IPS-20b (cell line): ENCODE results near the gene KPTN.

Experiments used
- H3K27ac ChIP-seq: one replicate; pipeline ENCODE4 v1.5.1; 2013; ENCODE audit warnings: low read length
- H3K27me3 ChIP-seq: 2 replicates; pipeline ENCODE4 v1.6.1; 2013; ENCODE audit warnings: mild to moderate bottlenecking, low read length, inconsistent platforms; ENCODE audit not compliant: insufficient read depth
- H3K36me3 ChIP-seq: 2 replicates; pipeline ENCODE4 v1.6.1; 2013; ENCODE audit warnings: low read depth, mild to moderate bottlenecking, inconsistent platforms, low read length, moderate library complexity; ENCODE audit not compliant: insufficient read depth
- H3K4me1 ChIP-seq: 2 replicates; pipeline ENCODE4 v1.6.1; 2013; ENCODE audit warnings: mild to moderate bottlenecking, control low read depth, inconsistent platforms, low read length, moderate library complexity; ENCODE audit not compliant: insufficient read depth
- H3K4me3 ChIP-seq: 2 replicates; pipeline ENCODE4 v1.5.1; 2013; ENCODE audit warnings: mild to moderate bottlenecking, low read length, inconsistent platforms
- H3K9ac ChIP-seq: 2 replicates; pipeline ENCODE4 v1.6.1; 2013; ENCODE audit warnings: low read depth, mild to moderate bottlenecking, inconsistent platforms, low read length, moderate library complexity
- H3K9me3 ChIP-seq: 2 replicates; pipeline ENCODE4 v1.6.1; 2013; ENCODE audit warnings: mild to moderate bottlenecking, low read depth, low read length, inconsistent platforms; ENCODE audit not compliant: insufficient read depth

KPTN gene

DNA sequence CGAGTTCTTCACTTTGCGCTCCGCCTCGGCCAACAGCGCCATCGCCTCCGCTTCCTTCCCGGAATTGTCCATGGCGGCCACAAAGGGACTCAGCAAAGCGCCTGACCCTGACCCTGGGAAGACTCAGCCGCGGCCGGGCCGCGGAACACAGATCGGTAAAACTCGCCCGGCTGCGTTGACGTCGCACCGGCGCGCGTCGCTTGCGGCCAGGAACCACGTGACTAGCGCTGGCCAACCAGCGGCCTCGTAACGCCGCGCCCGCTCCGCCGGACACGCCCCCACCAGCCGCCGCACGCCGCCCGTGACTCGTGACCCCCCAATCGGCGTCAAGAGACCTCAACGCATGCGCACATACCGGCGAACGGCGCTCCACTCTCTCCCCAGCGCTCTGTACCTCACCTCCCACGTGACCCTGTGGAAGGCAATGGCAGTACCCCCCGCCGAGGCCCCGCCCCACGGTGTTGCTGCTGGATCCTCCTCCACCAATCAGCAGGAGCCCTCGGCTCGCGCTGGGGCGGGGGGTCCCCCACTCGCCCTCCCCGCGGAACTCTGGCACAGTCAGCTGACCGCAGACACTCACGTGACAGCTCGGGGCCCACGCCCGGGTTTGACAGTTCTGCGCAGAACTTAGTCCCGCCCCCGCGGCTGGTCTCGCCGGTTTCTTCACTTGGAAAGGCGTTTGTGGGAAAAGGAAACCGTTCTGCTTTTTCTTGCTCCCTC lies 31.0 kb upstream of the KPTN start, which contains the start of gene NAPA:
Gene NAPA (minus strand): TSS at position 195 of the 720 bp plus-strand sequence. CDS start 123 bp downstream, at position 72.
- H3K4me3 ChIP-seq, result peak within 1 kb of the TSS; percentile 99
- peak within 1 kb of the TSS; percentile 70 for H3K27ac ChIP-seq
- H3K9me3 ChIP-seq, result no peaks in the 10 kb centered on the region
- no peaks in the 10 kb centered on the region for H3K27me3 ChIP-seq
- H3K9ac ChIP-seq, result peak within 1 kb of the TSS; percentile 95
- no peaks in the 10 kb centered on the region for H3K36me3 ChIP-seq
- H3K4me1 ChIP-seq, result peaks cover 3% of the 10 kb centered on the region

GRCh38 chr19:47514151-47514868 lies 30.3 kb upstream of the KPTN start:
- H3K36me3 ChIP-seq, result no peaks in the 10 kb centered on the region
- H3K27me3 ChIP-seq, result no peaks in the 10 kb centered on the region
- peak overlapping the region; percentile 99 for H3K4me3 ChIP-seq
- H3K9ac ChIP-seq, result peak overlapping the region; percentile 95
- H3K4me1 ChIP-seq, result peaks cover 3% of the 10 kb centered on the region; the same call in 1 of the 2 replicates
- peak overlapping the region; percentile 70 for H3K27ac ChIP-seq
- no peaks in the 10 kb centered on the region for H3K9me3 ChIP-seq

DNA sequence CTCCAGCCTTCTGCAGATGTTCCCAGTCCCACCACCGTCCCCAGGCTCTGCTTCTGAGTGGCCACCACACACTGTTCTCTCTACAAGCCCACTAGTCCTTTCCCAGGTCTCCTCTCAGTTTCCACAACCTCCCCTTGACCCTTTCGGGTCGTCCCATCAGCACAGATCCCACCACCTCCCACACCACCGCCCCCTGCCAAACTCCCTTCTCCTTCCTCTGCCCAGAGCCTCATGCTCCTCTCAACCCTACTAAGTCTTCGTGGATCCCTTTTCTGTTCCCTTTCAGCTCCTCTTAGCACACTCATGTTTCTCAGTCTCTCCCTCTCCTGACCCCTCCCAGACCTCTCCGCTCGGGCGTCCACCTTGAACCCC lies 28.9 kb upstream of the KPTN start:
- no peak overlapping the region for H3K27ac ChIP-seq
- no peaks in the 10 kb centered on the region for H3K27me3 ChIP-seq
- no peaks in the 10 kb centered on the region for H3K36me3 ChIP-seq
- H3K9ac ChIP-seq, result 0 out of 2 replicates have a peak overlapping the region, but pooled peaks have one; percentile 56
- H3K4me3 ChIP-seq, result no peak overlapping the region
- H3K4me1 ChIP-seq, result peaks cover 3% of the 10 kb centered on the region; the same call in 1 of the 2 replicates
- no peaks in the 10 kb centered on the region for H3K9me3 ChIP-seq

DNA sequence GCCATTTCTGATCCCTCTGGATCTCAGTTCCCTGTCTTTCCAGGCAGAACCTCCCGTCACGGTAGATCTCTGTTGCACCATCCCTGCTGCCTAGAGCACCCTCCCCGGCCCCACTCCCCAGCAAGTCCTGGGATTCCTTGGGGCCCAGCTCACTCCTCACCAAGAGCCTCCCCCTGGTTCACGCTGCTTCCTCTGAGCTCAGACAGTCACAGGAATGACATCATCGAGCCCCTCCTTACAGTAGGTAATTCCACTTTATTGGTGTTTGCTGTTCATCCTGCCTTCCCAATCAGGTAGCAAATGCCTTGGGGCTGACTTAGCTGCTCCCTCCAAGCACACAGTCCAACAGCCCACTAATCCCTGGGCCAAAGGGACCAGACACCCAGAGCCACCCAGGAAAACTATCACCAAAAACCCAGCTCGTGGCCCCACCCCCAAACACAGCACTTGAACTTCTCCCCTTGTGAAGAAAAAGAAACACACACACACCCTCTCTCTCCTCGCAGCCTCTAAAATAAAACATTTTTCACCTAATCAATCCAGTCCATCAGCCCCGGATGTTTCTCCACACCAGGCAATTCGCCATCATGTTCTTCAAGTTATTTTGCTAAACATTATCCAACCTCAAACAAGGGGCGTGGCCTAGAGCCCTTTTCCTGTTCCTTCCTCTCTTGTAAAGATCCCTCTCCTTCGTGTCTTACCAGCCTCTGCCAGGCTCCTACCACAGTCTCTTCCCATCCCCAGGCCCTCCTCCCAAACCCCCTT lies 28.3 kb upstream of the KPTN start:
- 0 out of 2 replicates have a peak overlapping the region, but pooled peaks have one; percentile 56 for H3K9ac ChIP-seq
- H3K9me3 ChIP-seq, result no peaks in the 10 kb centered on the region
- H3K4me3 ChIP-seq, result no peak overlapping the region
- H3K4me1 ChIP-seq, result peaks cover 3% of the 10 kb centered on the region; the same call in 1 of the 2 replicates
- H3K27ac ChIP-seq, result no peak overlapping the region
- H3K36me3 ChIP-seq, result no peaks in the 10 kb centered on the region
- no peaks in the 10 kb centered on the region for H3K27me3 ChIP-seq

DNA sequence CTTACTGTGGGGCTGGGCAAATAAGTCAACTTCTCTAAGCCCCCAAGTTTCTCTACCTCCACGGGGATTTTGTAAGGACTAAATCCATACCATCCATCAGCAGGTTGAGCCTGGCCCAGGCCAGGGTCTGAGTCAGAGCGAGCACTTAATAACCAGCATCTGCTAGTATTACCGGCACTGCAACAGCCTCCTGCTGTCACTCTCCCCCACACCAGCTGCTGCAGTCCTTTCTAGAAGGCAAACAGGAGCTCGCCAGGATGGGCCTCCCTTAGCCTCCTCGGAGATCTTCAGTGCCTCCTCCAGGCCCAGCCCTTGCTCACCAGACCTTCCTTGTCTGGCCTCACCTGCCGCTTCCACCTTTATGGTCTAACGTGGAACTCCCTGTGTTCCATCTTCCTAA lies 27.7 kb upstream of the KPTN start:
- no peaks in the 10 kb centered on the region for H3K9me3 ChIP-seq
- H3K36me3 ChIP-seq, result no peaks in the 10 kb centered on the region
- no peak overlapping the region for H3K27ac ChIP-seq
- H3K4me1 ChIP-seq, result peaks cover 3% of the 10 kb centered on the region; the same call in 1 of the 2 replicates
- no peaks in the 10 kb centered on the region for H3K27me3 ChIP-seq
- H3K9ac ChIP-seq, result no peak overlapping the region
- no peak overlapping the region for H3K4me3 ChIP-seq

- Histone ChIP-seq H3K36me3 (no peaks in the 10 kb centered on the region), H3K4me1 (peaks cover 3% of the 10 kb centered on the region; the same call in 1 of the 2 replicates), H3K27me3 (no peaks in the 10 kb centered on the region), H3K4me3 (no peak overlapping the region), H3K27ac (no peak overlapping the region), H3K9me3 (no peaks in the 10 kb centered on the region), H3K9ac (no peak overlapping the region)
Observed at GRCh38 chr19:47511128-47511517, 27.1 kb upstream of the KPTN start.

- Histone ChIP-seq H3K4me1 (peaks cover 3% of the 10 kb centered on the region; the same call in 1 of the 2 replicates), H3K4me3 (no peak overlapping the region), H3K36me3 (no peaks in the 10 kb centered on the region), H3K9me3 (no peaks in the 10 kb centered on the region), H3K27me3 (no peaks in the 10 kb centered on the region), H3K27ac (no peak overlapping the region), H3K9ac (no peak overlapping the region)
Observed at GRCh38 chr19:47510516-47511127, 26.6 kb upstream of the KPTN start.

GRCh38 chr19:47509973-47510372 lies 26.0 kb upstream of the KPTN start:
- no peaks in the 10 kb centered on the region for H3K36me3 ChIP-seq
- peaks cover 3% of the 10 kb centered on the region; the same call in 1 of the 2 replicates for H3K4me1 ChIP-seq
- H3K9me3 ChIP-seq, result no peaks in the 10 kb centered on the region
- no peak overlapping the region; the same call in 1 of the 2 replicates for H3K9ac ChIP-seq
- no peak overlapping the region for H3K4me3 ChIP-seq
- H3K27ac ChIP-seq, result no peak overlapping the region
- no peaks in the 10 kb centered on the region for H3K27me3 ChIP-seq

DNA sequence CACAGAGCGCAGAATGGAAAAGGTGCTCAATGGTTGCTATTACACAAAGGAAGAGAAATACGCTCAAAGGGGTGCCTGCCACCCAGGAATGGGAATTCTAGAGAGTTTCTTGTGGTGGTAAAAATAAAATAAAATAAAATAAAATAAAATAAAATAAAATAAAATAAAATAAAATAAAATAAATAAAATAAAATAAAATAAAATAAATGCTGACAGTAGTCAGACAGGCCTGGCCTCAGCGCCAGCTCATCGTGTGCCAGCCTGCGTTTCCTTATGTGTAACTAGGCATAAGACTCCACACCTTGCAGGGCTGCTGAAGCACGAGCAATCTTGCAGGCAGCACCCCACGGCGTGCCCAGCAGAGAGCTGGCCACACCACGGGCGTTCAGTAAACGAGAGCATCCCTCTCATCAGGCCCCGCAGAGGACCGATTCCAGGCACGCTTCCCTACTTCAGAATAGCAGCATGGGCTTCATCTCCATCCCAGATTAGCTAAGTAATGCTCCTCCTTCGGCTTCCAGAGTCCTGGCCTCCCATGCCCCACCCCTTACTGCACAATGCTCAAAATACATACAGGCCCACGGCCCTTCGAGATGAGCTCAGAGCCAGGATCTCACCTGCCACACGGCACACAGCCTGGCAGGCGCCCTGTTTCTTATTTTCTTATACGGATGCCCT lies 25.3 kb upstream of the KPTN start:
- Histone ChIP-seq H3K36me3 (no peaks in the 10 kb centered on the region), H3K9ac (no peak overlapping the region; the same call in 1 of the 2 replicates), H3K9me3 (no peaks in the 10 kb centered on the region), H3K4me3 (no peak overlapping the region), H3K27ac (no peak overlapping the region), H3K27me3 (no peaks in the 10 kb centered on the region), H3K4me1 (peaks cover 3% of the 10 kb centered on the region; the same call in 1 of the 2 replicates)

DNA sequence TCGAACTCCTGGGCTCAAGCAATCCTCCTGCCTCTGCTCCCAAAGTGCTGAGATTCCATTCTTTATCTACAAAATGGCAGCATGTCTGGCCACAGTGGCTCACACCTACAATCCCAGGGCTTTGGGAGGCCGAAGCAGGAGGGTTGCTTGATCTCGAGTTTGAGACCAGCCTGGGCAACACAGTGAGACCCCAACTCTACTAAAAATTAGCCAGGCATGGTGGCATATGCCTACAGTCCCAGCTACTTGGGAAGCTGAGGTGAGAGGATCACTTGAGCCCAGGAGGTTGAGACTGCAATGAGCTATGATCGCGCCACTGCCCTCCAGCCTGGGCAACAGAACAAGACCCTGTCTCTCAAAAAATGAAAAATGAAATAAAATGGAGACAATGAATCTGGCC lies 24.7 kb upstream of the KPTN start:
- Histone ChIP-seq H3K4me3 (no peak overlapping the region), H3K9me3 (no peaks in the 10 kb centered on the region), H3K27ac (no peak overlapping the region), H3K27me3 (no peaks in the 10 kb centered on the region), H3K9ac (no peak overlapping the region), H3K36me3 (no peaks in the 10 kb centered on the region; the same call in 1 of the 2 replicates), H3K4me1 (peaks cover 3% of the 10 kb centered on the region; the same call in 1 of the 2 replicates)
